Calu3 (cell line): Measurements from ENCODE around the gene MMP15. TPM values are rescaled to one million over a fixed set of nuclear protein-coding genes. Genes with fewer than 3 reads are reported as not detected.

Experiments used
- BruUV-seq: library from RNA; stranded (reverse); fragments of 400-500 nt; replicated peaks from 2 replicates; lab custom pipeline; 2021; lab: Mats Ljungman, UMichigan
- CTCF ChIA-PET: fragments of 300-600 bp; sonication (Branson Sonifier 250); formaldehyde crosslinking; loops from one replicate; lab custom pipeline; 2022; ENCODE audit warnings: antibody characterized with exemption; lab: Charles Lee
- DNase-seq: peaks from one replicate; pipeline ENCODE4 v3.0.0; 2022
- H3K27ac Mint-ChIP-seq: one replicate; pipeline ENCODE4 v1.8.0; 2022; ENCODE audit warnings: mixed read lengths; ENCODE audit not compliant: unreplicated experiment
- H3K27me3 Mint-ChIP-seq: one replicate; pipeline ENCODE4 v1.8.0; 2022; ENCODE audit warnings: mixed read lengths; ENCODE audit not compliant: unreplicated experiment
- H3K36me3 Mint-ChIP-seq: one replicate; pipeline ENCODE4 v1.8.0; 2022; ENCODE audit warnings: mild to moderate bottlenecking, moderate library complexity, mixed read lengths; ENCODE audit not compliant: insufficient read depth, unreplicated experiment
- H3K4me1 Mint-ChIP-seq: one replicate; pipeline ENCODE4 v1.8.0; 2022; ENCODE audit warnings: mild to moderate bottlenecking, low read depth, mixed read lengths; ENCODE audit not compliant: unreplicated experiment
- H3K4me3 Mint-ChIP-seq: one replicate; pipeline ENCODE4 v1.8.0; 2022; ENCODE audit warnings: mild to moderate bottlenecking, low read depth, moderate library complexity, mixed read lengths; ENCODE audit not compliant: unreplicated experiment
- H3K9me3 Mint-ChIP-seq: one replicate; pipeline ENCODE4 v1.8.0; 2022; ENCODE audit warnings: low read depth, mixed read lengths; ENCODE audit not compliant: unreplicated experiment
- CTCF ChIP-seq: fragments of 200-600 bp; IDR thresholded peaks from one replicate; pipeline ENCODE4 v1.8.0; 2022; ENCODE audit warnings: antibody characterized with exemption; ENCODE audit not compliant: unreplicated experiment
- intact Hi-C: fragments of 100-400 bp; cut with micrococcal nuclease; formaldehyde crosslinking; loops from one replicate; pipeline ENCODE4 v1.10.0; 2022; ENCODE audit not compliant: unreplicated experiment
- total RNA-seq: library from RNA; stranded (reverse); gene quantifications from 2 replicates; pipeline ENCODE4 v1.2.3, GENCODE V29; 2022

MMP15 gene
- total RNA-seq, 1 experiment from 2014 or later, result 81.4 TPM

- Mint-ChIP-seq H3K27me3 (no peaks in the 10 kb centered on the region), H3K36me3 (peaks cover 6% of the 10 kb centered on the region), H3K4me3 (no peak overlapping the region), H3K4me1 (no peaks in the 10 kb centered on the region), H3K27ac (no peak overlapping the region), H3K9me3 (no peaks in the 10 kb centered on the region)
- no TSS peak for BruUV-seq
- CTCF ChIA-PET, result no interaction called here
- no peak for TF ChIP-seq CTCF
- no peak for DNase-seq
- intact Hi-C loops, result no loop called here
These were observed 19.5 kb downstream of the MMP15 start for GRCh38 chr16:58045096-58045495.

GRCh38 chr16:58046054-58046881 lies 20.7 kb downstream of the MMP15 start:
- BruUV-seq, result no TSS peak
- CTCF ChIA-PET, result no interaction called here
- intact Hi-C loops, result no loop called here

GRCh38 chr16:58046936-58047335 lies 21.4 kb downstream of the MMP15 start:
- Mint-ChIP-seq H3K9me3 (no peaks in the 10 kb centered on the region), H3K4me3 (no peak overlapping the region), H3K36me3 (peaks cover 4% of the 10 kb centered on the region), H3K27ac (no peak overlapping the region), H3K27me3 (no peaks in the 10 kb centered on the region), H3K4me1 (no peaks in the 10 kb centered on the region)
- intact Hi-C loops, result no loop called here
- no peak for TF ChIP-seq CTCF
- CTCF ChIA-PET, result no interaction called here
- BruUV-seq, result no TSS peak
- no peak for DNase-seq

More at GRCh38 chr16:58046054-58046881, 20.7 kb downstream of the MMP15 start:
- no peak overlapping the region for H3K27ac Mint-ChIP-seq
- H3K27me3 Mint-ChIP-seq, result no peaks in the 10 kb centered on the region
- no peak for DNase-seq
- H3K36me3 Mint-ChIP-seq, result peaks cover 6% of the 10 kb centered on the region
- TF ChIP-seq CTCF, result no peak
- H3K9me3 Mint-ChIP-seq, result no peaks in the 10 kb centered on the region
- no peaks in the 10 kb centered on the region for H3K4me1 Mint-ChIP-seq
- no peak overlapping the region for H3K4me3 Mint-ChIP-seq

GRCh38 chr16:58047557-58048348 lies 22.2 kb downstream of the MMP15 start:
- H3K4me3 Mint-ChIP-seq, result no peak overlapping the region

More at GRCh38 chr16:58047557-58048348, 22.2 kb downstream of the MMP15 start:
- CTCF ChIA-PET, result no interaction called here
- BruUV-seq, result no TSS peak
- no peaks in the 10 kb centered on the region for H3K27me3 Mint-ChIP-seq
- H3K36me3 Mint-ChIP-seq, result no peaks in the 10 kb centered on the region
- intact Hi-C loops, result no loop called here
- no peak for DNase-seq
- H3K9me3 Mint-ChIP-seq, result no peaks in the 10 kb centered on the region
- TF ChIP-seq CTCF, result no peak
- H3K27ac Mint-ChIP-seq, result no peak overlapping the region
- H3K4me1 Mint-ChIP-seq, result no peaks in the 10 kb centered on the region
